Skeletal muscle tissue (tissue), 2 donors: ENCODE measurements around the gene COL11A2. TPM values are rescaled to one million over a fixed set of nuclear protein-coding genes. Genes with fewer than 3 reads are reported as not detected.

Experiments used
- small RNA-seq: library from RNA; depleted of rRNA; stranded (forward); fragments of <200 nt; gene quantifications from one replicate; pipeline ENCODE3, GENCODE V24; 2014
- total RNA-seq: library from RNA; depleted of rRNA; stranded (reverse); fragments of >200 nt; gene quantifications from one replicate; pipeline ENCODE4 v1.2.3, GENCODE V29; 2014

The COL11A2 gene
- total RNA-seq, 1 donor from 2014 or later: 28.7 TPM

Small RNAs within 50 kb of the gene (small RNA-seq; reads per million reads assigned to genes)
- 0.97 reads per million, percentile 77 among the genes with 10 or more reads in this experiment for gene MIR219A1
- gene RNY4P10: 0.16 reads per million

Other genes starting within 250 kb of the COL11A2 start
- gene HLA-DMA, start 239.4 kb downstream of the COL11A2 start, total RNA-seq: 6.3 TPM
- gene BRD2, start 223.9 kb downstream of the COL11A2 start, total RNA-seq: 36.5 TPM
- gene HLA-DOA, start 182.9 kb downstream of the COL11A2 start, total RNA-seq: 1.0 TPM
- gene HLA-DPA1, start 118.8 kb downstream of the COL11A2 start, total RNA-seq: 14.6 TPM
- gene HLA-DPB1, start 116.5 kb downstream of the COL11A2 start, total RNA-seq: 9.9 TPM
- gene RXRB, start 8.2 kb upstream of the COL11A2 start, total RNA-seq: 17.7 TPM
- 53.2 TPM for gene SLC39A7, start 8.4 kb upstream of the COL11A2 start, total RNA-seq
- 15.7 TPM for gene HSD17B8, start 12.2 kb upstream of the COL11A2 start, total RNA-seq
- gene RING1, start 16.0 kb upstream of the COL11A2 start, total RNA-seq: 20.4 TPM
- 43.8 TPM for gene VPS52, start 79.4 kb upstream of the COL11A2 start, total RNA-seq
- gene RPS18, start 79.6 kb upstream of the COL11A2 start, total RNA-seq: 8,222 TPM
- gene B3GALT4, start 84.7 kb upstream of the COL11A2 start, total RNA-seq: 2.1 TPM
- 67.3 TPM for gene WDR46, start 96.8 kb upstream of the COL11A2 start, total RNA-seq
- 27.1 TPM for gene PFDN6, start 97.1 kb upstream of the COL11A2 start, total RNA-seq
- gene RGL2, start 106.5 kb upstream of the COL11A2 start, total RNA-seq: 18.3 TPM
- 16.7 TPM for gene TAPBP, start 121.6 kb upstream of the COL11A2 start, total RNA-seq
- gene ZBTB22, start 125.3 kb upstream of the COL11A2 start, total RNA-seq: 17.7 TPM
- gene DAXX, start 130.5 kb upstream of the COL11A2 start, total RNA-seq: 15.1 TPM
- gene KIFC1, start 199.4 kb upstream of the COL11A2 start, total RNA-seq: 12.0 TPM
- 5.7 TPM for gene PHF1, start 218.5 kb upstream of the COL11A2 start, total RNA-seq
- 73.1 TPM for gene CUTA, start 225.6 kb upstream of the COL11A2 start, total RNA-seq
- gene SYNGAP1, start 227.6 kb upstream of the COL11A2 start, total RNA-seq: 1.6 TPM